ENCODE results near the gene HES1. TPM values are rescaled to one million over a fixed set of nuclear protein-coding genes. Genes with fewer than 3 reads are reported as not detected.

Gene HES1
- total and polyA plus RNA-seq, 7 experiments from 2014 or later, result 3.9 to 4.2 (median 4.2) TPM; not detected in 4

- no peaks in the 10 kb centered on the region for H3K9me3 Mint-ChIP-seq
- DNase-seq (no peak), ATAC-seq (no peak)
- peaks cover 0 to 49% (median 0%) of the 10 kb centered on the region in 5 donors for H3K27me3 Mint-ChIP-seq
- CTCF ChIA-PET, result no interaction called here
- H3K4me1 Mint-ChIP-seq, result peaks cover 0 to 4% (median 0%) of the 10 kb centered on the region in 7 donors
- no peak overlapping the region for H3K4me3 ChIP-seq (ENCODE audit: low read length)
- no peaks in the 10 kb centered on the region for H3K27me3 ChIP-seq (ENCODE audit: control insufficient read depth in 2 of 2, insufficient read depth in 2 of 2, low read length in 2 of 2)
- H3K4me1 ChIP-seq (ENCODE audit: control insufficient read depth in 2 of 2, insufficient read depth in 2 of 2, low read length in 2 of 2), result no peaks in the 10 kb centered on the region
- H3K27ac Mint-ChIP-seq, result no peak overlapping the region
- POLR2A ChIA-PET, result no interaction called here
- H3K36me3 Mint-ChIP-seq, result no peaks in the 10 kb centered on the region
- no peaks in the 10 kb centered on the region for H3K36me3 ChIP-seq (ENCODE audit: control insufficient read depth in 2 of 3, insufficient read depth in 3 of 3, low read length in 3 of 3)
- H3K9me3 ChIP-seq (ENCODE audit: control insufficient read depth in 2 of 3, low read length in 3 of 3), result no peaks in the 10 kb centered on the region
- H3K4me3 Mint-ChIP-seq, result no peak overlapping the region
- intact Hi-C loops (cut with micrococcal nuclease), result loop anchor here in 1 of 2 donors (10.0 kb wide), 1 partner anchor 135 kb away; no protein-coding TSS in a partner anchor
- H3K27ac ChIP-seq (ENCODE audit: low read depth, low read length), result no peak overlapping the region
These were observed 26.6 kb upstream of the HES1 start for GRCh38 chr3:194109192-194109863.

- Mint-ChIP-seq H3K36me3 (no peaks in the 10 kb centered on the region), H3K4me3 (no peak overlapping the region), H3K27ac (no peak overlapping the region), H3K27me3 (peaks cover 0 to 38% (median 0%) of the 10 kb centered on the region in 5 donors), H3K9me3 (no peaks in the 10 kb centered on the region), H3K4me1 (peaks cover 0 to 3% (median 0%) of the 10 kb centered on the region in 7 donors)
- Histone ChIP-seq H3K27ac (ENCODE audit: low read depth, low read length) (no peak overlapping the region), H3K4me3 (ENCODE audit: low read length) (no peak overlapping the region), H3K27me3 (ENCODE audit: control insufficient read depth in 2 of 2, insufficient read depth in 2 of 2, low read length in 2 of 2) (no peaks in the 10 kb centered on the region), H3K4me1 (ENCODE audit: control insufficient read depth in 2 of 2, insufficient read depth in 2 of 2, low read length in 2 of 2) (no peaks in the 10 kb centered on the region), H3K9me3 (ENCODE audit: control insufficient read depth in 2 of 3, low read length in 3 of 3) (no peaks in the 10 kb centered on the region), H3K36me3 (ENCODE audit: control insufficient read depth in 2 of 3, insufficient read depth in 3 of 3, low read length in 3 of 3) (no peaks in the 10 kb centered on the region)
- ChIA-PET POLR2A (no interaction called here), CTCF (no interaction called here)
- ATAC-seq (no peak), DNase-seq (no peak)
- intact Hi-C loops (cut with micrococcal nuclease), result no loop called here
These were observed 25.5 kb upstream of the HES1 start for GRCh38 chr3:194110483-194110882.

GRCh38 chr3:194111336-194111735, 24.6 kb upstream of the HES1 start:
- no peaks in the 10 kb centered on the region for H3K36me3 Mint-ChIP-seq

GRCh38 chr3:194112120-194113106, 23.5 kb upstream of the HES1 start:
- CTCF ChIA-PET, result no interaction called here
- H3K27me3 Mint-ChIP-seq, result peaks cover 0 to 36% (median 0%) of the 10 kb centered on the region in 5 donors
- intact Hi-C loops (cut with micrococcal nuclease), result no loop called here

More at GRCh38 chr3:194111336-194111735, 24.6 kb upstream of the HES1 start:
- ChIA-PET POLR2A (no interaction called here), CTCF (no interaction called here)
- no peak for ATAC-seq
- no peaks in the 10 kb centered on the region for H3K27me3 ChIP-seq (ENCODE audit: control insufficient read depth in 2 of 2, insufficient read depth in 2 of 2, low read length in 2 of 2)
- H3K27ac ChIP-seq (ENCODE audit: low read depth, low read length), result no peak overlapping the region
- intact Hi-C loops (cut with micrococcal nuclease), result no loop called here
- Mint-ChIP-seq H3K4me3 (no peak overlapping the region), H3K27ac (no peak overlapping the region), H3K9me3 (no peaks in the 10 kb centered on the region), H3K27me3 (peaks cover 0 to 34% (median 0%) of the 10 kb centered on the region in 5 donors), H3K4me1 (peaks cover 0 to 3% (median 0%) of the 10 kb centered on the region in 7 donors)
- H3K4me1 ChIP-seq (ENCODE audit: control insufficient read depth in 2 of 2, insufficient read depth in 2 of 2, low read length in 2 of 2), result no peaks in the 10 kb centered on the region
- no peak overlapping the region for H3K4me3 ChIP-seq (ENCODE audit: low read length)
- DNase-seq, result no peak
- H3K36me3 ChIP-seq (ENCODE audit: control insufficient read depth in 2 of 3, insufficient read depth in 3 of 3, low read length in 3 of 3), result no peaks in the 10 kb centered on the region
- no peaks in the 10 kb centered on the region for H3K9me3 ChIP-seq (ENCODE audit: control insufficient read depth in 2 of 3, low read length in 3 of 3)

GRCh38 chr3:194114123-194114522, 21.8 kb upstream of the HES1 start:
- H3K27ac ChIP-seq (ENCODE audit: low read depth, low read length), result no peak overlapping the region
- H3K4me1 Mint-ChIP-seq, result peaks cover 0 to 3% (median 0%) of the 10 kb centered on the region in 7 donors
- ATAC-seq, result no peak
- H3K4me3 Mint-ChIP-seq, result no peak overlapping the region
- H3K36me3 ChIP-seq (ENCODE audit: control insufficient read depth in 2 of 3, insufficient read depth in 3 of 3, low read length in 3 of 3), result no peaks in the 10 kb centered on the region
- peaks cover 0 to 38% (median 0%) of the 10 kb centered on the region in 5 donors for H3K27me3 Mint-ChIP-seq
- no peaks in the 10 kb centered on the region for H3K36me3 Mint-ChIP-seq
- no peak overlapping the region for H3K27ac Mint-ChIP-seq
- CTCF ChIA-PET, result no interaction called here
- intact Hi-C loops (cut with micrococcal nuclease), result no loop called here
- POLR2A ChIA-PET, result no interaction called here
- no peak for DNase-seq
- no peaks in the 10 kb centered on the region for H3K27me3 ChIP-seq (ENCODE audit: control insufficient read depth in 2 of 2, insufficient read depth in 2 of 2, low read length in 2 of 2)
- no peaks in the 10 kb centered on the region for H3K9me3 ChIP-seq (ENCODE audit: control insufficient read depth in 2 of 3, low read length in 3 of 3)
- H3K4me1 ChIP-seq (ENCODE audit: control insufficient read depth in 2 of 2, insufficient read depth in 2 of 2, low read length in 2 of 2), result no peaks in the 10 kb centered on the region
- no peaks in the 10 kb centered on the region for H3K9me3 Mint-ChIP-seq
- H3K4me3 ChIP-seq (ENCODE audit: low read length), result no peak overlapping the region

More at GRCh38 chr3:194112120-194113106, 23.5 kb upstream of the HES1 start:
- DNase-seq (no peak), ATAC-seq (no peak)
- Histone ChIP-seq H3K4me1 (ENCODE audit: control insufficient read depth in 2 of 2, insufficient read depth in 2 of 2, low read length in 2 of 2) (no peaks in the 10 kb centered on the region), H3K36me3 (ENCODE audit: control insufficient read depth in 2 of 3, insufficient read depth in 3 of 3, low read length in 3 of 3) (no peaks in the 10 kb centered on the region), H3K9me3 (ENCODE audit: control insufficient read depth in 2 of 3, low read length in 3 of 3) (no peaks in the 10 kb centered on the region), H3K27me3 (ENCODE audit: control insufficient read depth in 2 of 2, insufficient read depth in 2 of 2, low read length in 2 of 2) (no peaks in the 10 kb centered on the region), H3K4me3 (ENCODE audit: low read length) (no peak overlapping the region), H3K27ac (ENCODE audit: low read depth, low read length) (no peak overlapping the region)
- Mint-ChIP-seq H3K36me3 (no peaks in the 10 kb centered on the region), H3K4me3 (no peak overlapping the region), H3K4me1 (peaks cover 0 to 3% (median 0%) of the 10 kb centered on the region in 7 donors), H3K9me3 (no peaks in the 10 kb centered on the region), H3K27ac (no peak overlapping the region)
- POLR2A ChIA-PET, result no interaction called here

DNA sequence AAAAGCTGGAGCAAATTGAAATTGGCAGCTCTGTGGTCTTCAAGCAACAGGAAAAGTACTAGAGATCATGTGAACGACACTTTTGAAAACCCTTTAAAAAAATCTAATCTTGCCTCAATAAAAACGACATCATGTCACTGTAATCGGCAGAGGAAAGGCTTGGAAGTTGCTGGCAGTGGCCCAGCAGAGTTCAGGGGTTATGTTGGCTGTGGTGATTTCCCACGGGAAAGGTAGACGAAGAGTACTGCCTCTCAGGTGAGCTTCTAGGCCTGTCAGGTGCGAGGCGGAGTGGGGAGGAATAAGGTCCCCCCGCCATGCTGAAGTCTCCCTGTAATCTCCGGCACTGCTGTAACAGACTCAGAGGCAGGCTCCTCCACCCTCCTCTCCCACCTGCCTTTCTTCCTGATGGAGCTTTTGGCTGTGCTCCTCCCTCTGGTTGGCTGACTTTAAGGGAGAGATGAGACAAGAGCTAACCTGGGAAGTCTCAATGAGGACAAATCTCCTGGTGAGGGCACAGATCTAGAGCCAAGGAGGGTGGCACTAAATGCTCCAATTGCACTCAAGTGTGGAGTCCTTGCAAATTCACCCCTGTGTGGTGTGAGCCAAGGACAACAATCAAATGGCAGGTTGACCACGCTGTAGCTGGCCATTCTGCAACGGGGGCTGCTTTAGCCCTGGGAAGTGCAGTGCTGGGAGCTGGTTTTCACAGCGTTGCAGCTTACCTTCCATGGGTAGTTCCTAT, 18.7 kb upstream of the HES1 start:
- H3K4me1 Mint-ChIP-seq, result peaks cover 0 to 5% (median 0%) of the 10 kb centered on the region in 7 donors
- H3K36me3 ChIP-seq (ENCODE audit: control insufficient read depth in 2 of 3, insufficient read depth in 3 of 3, low read length in 3 of 3), result no peaks in the 10 kb centered on the region
- intact Hi-C loops (cut with micrococcal nuclease), result no loop called here
- H3K9me3 Mint-ChIP-seq, result no peaks in the 10 kb centered on the region
- DNase-seq, result no peak
- H3K9me3 ChIP-seq (ENCODE audit: control insufficient read depth in 2 of 3, low read length in 3 of 3), result no peaks in the 10 kb centered on the region
- no peaks in the 10 kb centered on the region for H3K4me1 ChIP-seq (ENCODE audit: control insufficient read depth in 2 of 2, insufficient read depth in 2 of 2, low read length in 2 of 2)
- POLR2A ChIA-PET, result no interaction called here
- H3K27me3 Mint-ChIP-seq, result peaks cover 0 to 53% (median 5%) of the 10 kb centered on the region in 5 donors
- CTCF ChIA-PET, result interaction anchor here (0.6 kb wide), 1 partner anchor 509 kb away, joined by 4 read pairs; no protein-coding TSS in a partner anchor
- no peaks in the 10 kb centered on the region for H3K36me3 Mint-ChIP-seq
- H3K27me3 ChIP-seq (ENCODE audit: control insufficient read depth in 2 of 2, insufficient read depth in 2 of 2, low read length in 2 of 2), result no peaks in the 10 kb centered on the region
- ATAC-seq, result no peak
- no peak overlapping the region for H3K27ac ChIP-seq (ENCODE audit: low read depth, low read length)
- H3K4me3 Mint-ChIP-seq, result no peak overlapping the region
- H3K4me3 ChIP-seq (ENCODE audit: low read length), result no peak overlapping the region
- H3K27ac Mint-ChIP-seq, result no peak overlapping the region
